ENCODE measurements around the gene RHBDD1. TPM values are rescaled to one million over a fixed set of nuclear protein-coding genes. Genes with fewer than 3 reads are reported as not detected.

The RHBDD1 gene
- total RNA-seq, 2 experiments from 2014 or later = 29.1 to 35.0 TPM

DNA sequence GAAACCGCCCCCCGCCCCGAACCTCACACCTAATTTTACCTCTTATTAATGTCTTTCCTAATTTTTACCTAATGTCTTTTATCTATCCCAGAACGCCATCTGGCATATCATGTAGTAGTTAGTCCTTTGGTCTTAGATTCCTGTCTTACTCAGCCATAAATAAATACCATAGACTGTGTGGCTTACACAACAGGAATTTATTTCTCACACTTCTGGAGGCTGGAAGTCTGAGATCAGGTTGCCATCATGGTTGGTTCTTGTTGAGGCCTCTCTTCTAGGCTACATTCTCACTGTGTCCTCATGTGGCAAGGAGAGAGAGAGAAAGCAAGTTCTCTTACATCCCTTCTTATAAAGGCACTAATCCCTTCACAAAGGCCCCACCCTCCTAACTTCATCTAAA, 46.8 kb downstream of the RHBDD1 start:
- Mint-ChIP-seq H3K36me3 (peaks cover 48% of the 10 kb centered on the region), H3K9me3 (peaks cover 7% of the 10 kb centered on the region), H3K27ac (no peak overlapping the region), H3K27me3 (no peaks in the 10 kb centered on the region), H3K4me3 (no peak overlapping the region), H3K4me1 (peaks cover 4% of the 10 kb centered on the region)
- no peak for DNase-seq

DNA sequence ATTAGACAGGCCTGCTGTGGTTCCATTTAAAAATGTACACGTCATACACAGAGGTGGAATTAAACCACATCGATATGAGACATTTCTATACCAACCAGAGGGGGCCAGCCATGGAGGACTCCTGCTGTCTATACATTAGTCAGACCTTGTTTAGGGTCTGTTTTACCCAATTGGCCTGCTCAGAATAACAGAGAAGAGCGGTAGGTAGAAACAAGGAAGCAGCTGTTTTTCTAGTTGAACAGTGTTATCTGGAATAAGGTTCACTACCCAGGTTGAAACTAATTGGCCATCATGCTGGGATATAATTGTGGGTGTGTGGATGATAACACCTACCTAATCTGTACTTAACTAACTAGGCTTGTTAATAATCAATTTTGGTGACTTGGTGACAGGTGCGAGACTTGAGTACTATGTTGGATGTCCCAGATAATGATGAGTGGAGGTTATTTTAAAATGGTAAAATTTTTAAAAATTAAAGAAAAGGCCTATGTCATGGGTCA, 47.5 kb downstream of the RHBDD1 start:
- peaks cover 44% of the 10 kb centered on the region for H3K36me3 Mint-ChIP-seq
- no peaks in the 10 kb centered on the region for H3K27me3 Mint-ChIP-seq
- no peak for DNase-seq
- no peak overlapping the region for H3K27ac Mint-ChIP-seq
- H3K4me3 Mint-ChIP-seq = no peak overlapping the region
- peaks cover 4% of the 10 kb centered on the region for H3K4me1 Mint-ChIP-seq
- peaks cover 7% of the 10 kb centered on the region for H3K9me3 Mint-ChIP-seq

DNA sequence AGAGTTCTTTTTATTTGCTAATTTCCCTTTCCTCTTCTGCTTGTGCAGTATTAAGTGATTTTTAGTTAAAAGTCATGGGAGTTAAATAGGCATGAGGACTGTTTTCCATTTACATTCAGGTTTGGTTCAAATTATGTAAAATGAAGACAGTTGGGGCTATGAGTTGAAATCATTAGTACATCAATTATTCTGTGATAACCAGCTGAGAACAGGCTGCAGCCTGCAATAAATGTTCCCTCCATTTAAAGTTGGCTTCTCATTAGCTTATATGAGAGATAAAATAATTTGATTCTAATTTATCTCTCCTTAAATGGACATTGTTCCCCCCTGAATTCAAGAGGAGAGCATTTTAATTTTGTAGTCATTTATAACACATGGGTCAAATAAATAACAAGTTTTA, 48.3 kb downstream of the RHBDD1 start:
- Mint-ChIP-seq H3K27ac (no peak overlapping the region), H3K27me3 (no peaks in the 10 kb centered on the region), H3K9me3 (peaks cover 5% of the 10 kb centered on the region), H3K4me3 (no peak overlapping the region), H3K36me3 (peaks cover 43% of the 10 kb centered on the region), H3K4me1 (peaks cover 4% of the 10 kb centered on the region)
- no peak for DNase-seq

DNA sequence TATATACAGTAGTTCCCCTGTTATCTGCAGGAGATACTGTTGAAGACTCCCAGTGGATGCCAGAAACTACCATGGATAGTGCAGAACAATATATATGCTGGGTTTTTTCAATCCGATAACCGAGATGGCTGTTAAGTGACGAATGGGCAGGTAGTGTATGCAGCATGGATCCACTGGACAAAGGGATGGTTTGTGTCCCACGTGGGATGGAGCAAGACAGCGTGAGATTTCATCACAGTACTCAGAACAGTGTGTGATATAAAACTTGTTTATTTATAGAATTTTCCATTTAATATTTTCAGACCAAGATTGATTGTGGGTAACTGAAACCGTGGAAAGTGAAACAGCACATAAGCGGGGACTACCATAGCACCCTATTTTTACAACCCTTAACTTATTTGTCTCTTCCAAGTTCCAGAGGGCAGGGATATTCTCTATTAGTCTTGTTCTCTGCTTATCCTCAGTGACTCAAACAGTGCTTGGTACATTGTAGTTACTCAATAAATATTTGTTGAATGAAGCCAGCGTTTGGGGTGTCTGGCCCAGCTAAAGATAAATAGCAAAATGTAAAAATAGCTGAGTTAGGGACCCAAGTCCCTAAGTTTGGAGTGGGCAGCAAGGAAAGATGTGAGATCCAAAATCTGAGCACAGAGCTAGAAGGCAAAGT, 50.0 kb downstream of the RHBDD1 start:
- no peak for DNase-seq
- no peak overlapping the region for H3K27ac Mint-ChIP-seq
- H3K4me1 Mint-ChIP-seq = no peaks in the 10 kb centered on the region
- peaks cover 4% of the 10 kb centered on the region for H3K9me3 Mint-ChIP-seq
- no peak overlapping the region for H3K4me3 Mint-ChIP-seq
- no peaks in the 10 kb centered on the region for H3K27me3 Mint-ChIP-seq
- peaks cover 32% of the 10 kb centered on the region for H3K36me3 Mint-ChIP-seq

DNA sequence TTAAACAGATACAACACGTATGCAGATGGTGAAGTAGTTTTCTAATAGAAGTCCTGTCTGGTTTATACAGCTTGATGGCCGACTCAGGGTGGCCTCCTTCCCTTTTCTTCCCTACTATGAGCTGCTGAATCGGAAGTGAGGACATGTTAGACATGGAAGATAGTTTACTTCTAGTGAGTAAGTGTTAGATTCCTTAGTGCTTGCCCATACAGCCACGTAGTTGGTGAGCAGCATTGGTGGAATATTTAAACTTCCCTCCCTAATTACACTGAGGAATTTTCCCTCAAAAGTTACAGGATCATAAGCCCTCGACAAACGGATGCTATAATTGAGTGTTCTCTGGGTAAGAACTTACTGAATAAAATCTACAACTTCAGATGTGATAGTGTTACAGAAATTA, 52.1 kb downstream of the RHBDD1 start:
- H3K9me3 Mint-ChIP-seq = no peaks in the 10 kb centered on the region
- no peaks in the 10 kb centered on the region for H3K27me3 Mint-ChIP-seq
- H3K4me3 Mint-ChIP-seq = no peak overlapping the region

DNA sequence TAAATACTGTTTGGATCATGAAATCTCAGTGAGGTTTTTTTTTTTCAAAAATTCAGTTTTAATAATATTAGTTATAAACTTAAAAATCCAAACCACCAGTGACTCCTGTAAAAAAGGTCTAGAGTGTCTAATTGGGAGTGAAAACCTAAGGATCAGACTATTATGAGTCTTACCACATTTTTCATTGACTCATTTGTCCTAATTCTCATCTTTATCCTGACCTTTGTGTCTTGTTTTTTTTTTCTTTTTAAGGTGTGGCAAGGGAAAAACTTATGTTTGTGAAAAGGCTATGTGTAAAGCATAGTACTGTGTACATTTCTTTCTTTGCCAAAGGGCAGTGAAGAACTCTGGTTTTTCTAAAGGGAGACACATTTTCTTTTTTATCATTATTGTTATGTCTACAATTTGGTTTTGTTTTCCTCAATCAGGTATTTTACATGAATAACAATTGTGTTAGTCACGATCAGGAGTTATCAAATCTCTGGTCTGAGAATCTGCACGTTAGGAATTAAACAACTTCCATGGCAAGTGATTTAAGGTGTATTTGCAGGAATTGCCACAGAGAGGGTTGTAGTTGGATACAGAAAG, 52.6 kb downstream of the RHBDD1 start:
- H3K36me3 Mint-ChIP-seq = peaks cover 21% of the 10 kb centered on the region
- no peak overlapping the region for H3K27ac Mint-ChIP-seq
- H3K4me1 Mint-ChIP-seq = peaks cover 4% of the 10 kb centered on the region
- H3K9me3 Mint-ChIP-seq = no peaks in the 10 kb centered on the region
- H3K27me3 Mint-ChIP-seq = no peaks in the 10 kb centered on the region
- no peak for DNase-seq
- no peak overlapping the region for H3K4me3 Mint-ChIP-seq

More for the DNA sequence above, 52.1 kb downstream of the RHBDD1 start:
- DNase-seq = no peak
- H3K27ac Mint-ChIP-seq = no peak overlapping the region
- peaks cover 26% of the 10 kb centered on the region for H3K36me3 Mint-ChIP-seq
- peaks cover 4% of the 10 kb centered on the region for H3K4me1 Mint-ChIP-seq

DNA sequence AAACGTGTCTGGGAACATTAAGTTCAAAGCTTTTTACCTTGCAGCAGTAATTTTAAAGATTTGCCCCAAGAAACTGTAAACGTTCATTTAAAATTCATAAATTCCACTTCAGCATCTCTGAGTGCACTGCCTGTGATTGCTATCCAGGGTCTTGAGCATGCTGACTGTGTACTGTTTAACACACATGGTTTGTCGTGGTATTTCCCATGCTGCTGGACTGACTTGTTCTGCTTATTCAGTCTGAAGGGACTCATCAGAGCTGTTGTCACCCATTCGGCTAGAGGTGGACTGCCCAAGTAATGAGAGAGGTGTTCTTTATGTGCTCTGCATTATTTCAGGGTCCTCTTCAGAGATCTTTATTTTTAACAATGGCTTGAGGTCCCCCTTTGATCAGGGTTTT, 53.1 kb downstream of the RHBDD1 start:
- DNase-seq = no peak
- Mint-ChIP-seq H3K36me3 (peaks cover 21% of the 10 kb centered on the region), H3K4me1 (peaks cover 4% of the 10 kb centered on the region), H3K4me3 (no peak overlapping the region), H3K27ac (no peak overlapping the region), H3K27me3 (no peaks in the 10 kb centered on the region), H3K9me3 (no peaks in the 10 kb centered on the region)

DNA sequence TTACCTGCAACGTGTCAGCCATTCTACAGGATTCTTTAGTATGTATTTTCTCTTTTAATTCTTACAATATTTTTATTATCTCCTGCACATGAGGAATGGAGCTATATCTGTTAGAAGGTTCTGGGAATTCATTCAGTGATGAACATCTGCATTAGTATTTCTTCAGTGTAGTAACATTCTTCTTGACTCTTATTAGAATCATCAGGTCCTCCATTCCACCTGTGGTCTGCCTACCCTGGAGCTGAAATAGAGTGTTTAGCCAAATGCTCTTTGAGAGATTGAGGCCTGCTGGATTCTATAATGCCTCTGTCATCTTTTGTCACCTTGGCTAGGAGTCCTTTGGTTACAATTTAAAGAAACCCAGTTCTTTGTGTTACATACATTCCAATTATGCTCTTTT, 54.4 kb downstream of the RHBDD1 start:
- Mint-ChIP-seq H3K4me1 (peaks cover 4% of the 10 kb centered on the region), H3K36me3 (peaks cover 27% of the 10 kb centered on the region), H3K27ac (no peak overlapping the region), H3K4me3 (no peak overlapping the region), H3K9me3 (no peaks in the 10 kb centered on the region), H3K27me3 (no peaks in the 10 kb centered on the region)
- no peak for DNase-seq

DNA sequence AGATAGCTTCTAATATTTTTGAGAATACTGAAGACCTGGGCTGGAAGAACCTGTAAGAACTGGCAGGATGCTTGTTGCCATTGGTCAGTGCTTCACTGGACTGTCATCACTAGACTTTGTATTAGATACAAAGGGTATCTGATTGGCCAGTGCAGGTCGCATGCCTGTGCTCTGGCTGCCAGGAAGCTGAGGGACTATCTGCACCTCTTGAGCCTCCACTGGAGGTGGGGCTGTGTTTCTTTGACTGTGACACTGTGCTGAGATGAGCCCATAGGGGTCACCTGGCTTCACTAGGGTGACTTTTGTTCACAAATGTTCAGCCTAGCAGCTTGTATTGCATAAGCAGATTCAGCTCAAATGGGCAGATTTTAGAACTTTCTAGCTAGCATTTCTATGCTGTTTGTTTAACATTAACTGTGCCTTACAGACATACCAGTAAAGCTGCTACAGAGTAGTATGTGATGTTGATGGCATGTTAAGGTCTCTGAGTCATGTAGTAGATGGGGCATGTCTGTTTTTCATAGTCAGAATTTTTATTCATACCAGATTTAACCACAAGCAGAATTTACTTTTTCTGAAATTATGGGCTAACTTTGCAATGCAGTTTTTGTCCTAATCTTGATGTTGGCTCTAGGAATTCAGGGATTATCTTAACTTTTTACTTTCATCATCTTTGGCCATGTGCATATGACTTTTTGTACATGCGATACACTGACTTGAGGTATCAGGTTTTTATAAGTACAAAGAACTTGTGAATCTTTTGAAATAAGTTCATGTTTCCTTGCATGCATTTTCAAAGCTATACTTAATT, 56.1 kb downstream of the RHBDD1 start:
- Mint-ChIP-seq H3K36me3 (peaks cover 28% of the 10 kb centered on the region), H3K27ac (no peak overlapping the region), H3K4me1 (peaks cover 4% of the 10 kb centered on the region), H3K9me3 (no peaks in the 10 kb centered on the region), H3K4me3 (no peak overlapping the region), H3K27me3 (no peaks in the 10 kb centered on the region)
- no peak for DNase-seq

DNA sequence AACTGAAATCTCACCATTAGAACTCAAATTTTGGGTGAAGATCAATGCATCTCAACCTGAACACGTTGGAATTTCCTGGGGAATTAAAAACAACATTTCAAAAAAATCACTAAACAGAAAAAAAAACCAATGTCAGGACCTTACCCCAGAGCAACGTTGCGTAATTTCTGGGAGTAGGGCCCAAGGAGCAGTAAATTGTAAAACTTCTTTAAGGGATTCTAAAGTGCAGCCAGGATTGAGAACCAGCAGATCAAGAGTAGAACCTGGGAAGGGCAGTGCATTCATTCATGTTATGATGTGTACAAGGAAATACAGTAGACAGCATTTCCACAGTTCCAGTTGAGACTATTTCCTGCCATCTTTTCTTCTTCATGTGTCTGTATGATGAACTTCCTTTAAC, 56.9 kb downstream of the RHBDD1 start:
- Mint-ChIP-seq H3K4me1 (peaks cover 4% of the 10 kb centered on the region), H3K27ac (no peak overlapping the region), H3K4me3 (no peak overlapping the region), H3K27me3 (no peaks in the 10 kb centered on the region), H3K9me3 (no peaks in the 10 kb centered on the region), H3K36me3 (peaks cover 34% of the 10 kb centered on the region)
- no peak for DNase-seq

DNA sequence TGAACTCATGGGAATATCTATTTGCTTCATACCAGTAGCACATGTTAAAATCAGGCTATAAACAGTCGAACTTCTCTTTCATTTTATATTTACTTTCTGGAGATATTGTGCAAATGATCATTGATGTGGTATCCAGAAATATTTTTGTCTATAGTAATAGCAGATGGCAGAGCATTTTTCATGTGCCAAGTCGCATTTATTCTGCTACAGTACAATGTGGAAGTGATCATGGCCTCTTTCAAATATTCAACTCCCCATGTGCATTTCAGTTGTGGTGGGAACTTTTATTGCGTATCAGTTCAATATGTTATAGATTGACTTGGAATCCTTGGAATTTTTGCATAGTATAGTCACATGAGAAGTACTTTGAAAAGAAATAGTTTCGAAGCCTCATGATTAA, 57.4 kb downstream of the RHBDD1 start:
- DNase-seq = no peak
- Mint-ChIP-seq H3K9me3 (no peaks in the 10 kb centered on the region), H3K4me1 (peaks cover 4% of the 10 kb centered on the region), H3K27ac (no peak overlapping the region), H3K4me3 (no peak overlapping the region), H3K27me3 (no peaks in the 10 kb centered on the region), H3K36me3 (peaks cover 36% of the 10 kb centered on the region)

DNA sequence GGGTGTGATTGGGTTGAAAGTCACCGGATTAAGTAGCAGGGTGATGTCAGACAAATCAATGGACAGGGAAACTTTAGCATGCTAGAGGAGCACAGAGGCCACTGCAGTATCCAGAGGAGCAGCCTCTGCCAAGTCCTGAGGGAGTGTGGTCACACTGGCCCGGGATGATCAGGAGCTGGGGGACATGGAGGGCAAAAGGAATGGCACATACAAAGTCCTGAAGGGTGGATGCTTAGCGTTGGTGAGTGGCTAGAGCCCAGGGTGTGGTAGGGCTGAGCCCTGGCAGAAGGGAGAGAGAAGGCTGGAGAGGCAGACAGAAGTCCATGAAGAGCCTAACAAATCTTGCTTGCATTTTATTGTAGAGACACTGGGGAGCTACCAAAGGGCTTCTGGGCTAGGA, 58.9 kb downstream of the RHBDD1 start:
- no peaks in the 10 kb centered on the region for H3K27me3 Mint-ChIP-seq
- peaks cover 30% of the 10 kb centered on the region for H3K36me3 Mint-ChIP-seq
- H3K4me1 Mint-ChIP-seq = peaks cover 4% of the 10 kb centered on the region
- no peak overlapping the region for H3K27ac Mint-ChIP-seq
- no peak overlapping the region for H3K4me3 Mint-ChIP-seq
- DNase-seq = no peak
- no peaks in the 10 kb centered on the region for H3K9me3 Mint-ChIP-seq

DNA sequence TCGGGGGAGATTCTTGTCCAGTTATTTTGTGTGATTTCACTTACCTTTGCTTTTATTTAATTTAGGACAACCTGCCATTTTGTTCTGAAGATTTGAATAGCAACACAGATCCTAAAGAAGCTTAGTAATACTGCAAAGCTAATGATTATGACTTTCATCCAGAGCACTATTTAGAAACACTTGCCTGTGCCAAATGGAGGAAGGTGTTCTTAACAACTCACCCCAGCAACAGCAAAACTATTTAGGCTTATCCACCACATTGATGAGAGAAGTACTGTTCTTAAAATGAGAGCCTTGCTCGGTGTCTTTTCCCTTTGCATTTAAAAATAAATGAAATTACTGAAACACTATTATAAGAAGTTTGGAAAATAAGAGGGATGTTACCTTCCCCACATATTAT, 59.7 kb downstream of the RHBDD1 start:
- no peaks in the 10 kb centered on the region for H3K9me3 Mint-ChIP-seq
- no peaks in the 10 kb centered on the region for H3K27me3 Mint-ChIP-seq
- peaks cover 4% of the 10 kb centered on the region for H3K4me1 Mint-ChIP-seq
- no peak overlapping the region for H3K27ac Mint-ChIP-seq
- H3K4me3 Mint-ChIP-seq = no peak overlapping the region
- no peak for DNase-seq
- peaks cover 29% of the 10 kb centered on the region for H3K36me3 Mint-ChIP-seq

DNA sequence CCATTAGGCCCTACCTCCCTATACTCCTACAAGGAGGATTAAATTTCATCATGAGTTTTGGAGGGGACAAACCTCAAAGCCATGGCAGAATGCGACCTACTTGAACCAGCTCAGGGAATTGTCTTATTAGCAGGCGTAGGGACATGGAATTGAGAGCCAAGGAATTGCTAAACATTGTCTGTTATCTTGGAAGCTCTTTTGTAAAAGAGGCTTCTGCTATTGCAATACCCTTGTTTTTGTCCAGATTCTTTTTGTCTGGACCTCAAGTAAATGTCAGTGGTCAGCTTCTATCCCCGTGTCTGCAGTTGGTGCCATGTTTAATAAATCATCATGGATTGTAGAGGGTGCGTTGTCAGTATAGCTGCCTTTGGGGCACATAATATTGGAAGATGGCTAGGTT, 62.3 kb downstream of the RHBDD1 start:
- Mint-ChIP-seq H3K4me1 (peaks cover 17% of the 10 kb centered on the region), H3K27me3 (no peaks in the 10 kb centered on the region), H3K36me3 (peaks cover 22% of the 10 kb centered on the region), H3K9me3 (no peaks in the 10 kb centered on the region), H3K27ac (no peak overlapping the region), H3K4me3 (no peak overlapping the region)
- DNase-seq = no peak

DNA sequence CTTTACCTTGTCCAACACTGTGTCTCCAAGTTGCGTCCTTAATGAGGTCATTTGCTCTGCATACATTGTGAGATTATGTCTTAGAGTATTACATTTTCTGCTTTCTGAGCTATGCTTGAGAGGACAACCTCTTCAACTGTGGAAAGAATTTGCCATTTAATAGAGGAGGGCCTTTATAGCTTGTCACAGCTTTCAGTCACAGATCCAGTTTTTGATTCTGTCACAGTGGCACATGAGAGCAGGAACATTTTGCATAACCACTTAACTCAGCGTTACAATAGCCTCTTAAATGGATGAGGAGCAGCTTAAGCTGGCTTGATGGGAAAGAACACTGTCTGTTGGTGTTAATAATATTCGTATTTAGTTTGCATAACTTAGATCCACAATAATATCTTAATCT, 63.0 kb downstream of the RHBDD1 start:
- H3K4me3 Mint-ChIP-seq = no peak overlapping the region
- no peak overlapping the region for H3K27ac Mint-ChIP-seq
- peaks cover 28% of the 10 kb centered on the region for H3K36me3 Mint-ChIP-seq
- no peak for DNase-seq
- H3K27me3 Mint-ChIP-seq = no peaks in the 10 kb centered on the region
- H3K9me3 Mint-ChIP-seq = no peaks in the 10 kb centered on the region
- peaks cover 22% of the 10 kb centered on the region for H3K4me1 Mint-ChIP-seq
